Measurements from ENCODE around the gene MRPL57.

- TF ChIP-seq CTCF (IDR thresholded peaks at IDR 0.05) (no peak), ZFX (IDR thresholded peaks at IDR 0.05; ENCODE audit: borderline replicate concordance) (no peak)
Observed at GRCh38 chr13:21137696-21138095, 38.8 kb upstream of the MRPL57 start.

Measured in 22Rv1 (cell line).